Thyroid gland (tissue), 4 donors: ENCODE measurements around the gene NUDT11. TPM values are rescaled to one million over a fixed set of nuclear protein-coding genes. Genes with fewer than 3 reads are reported as not detected.
"Not testable (repeated sequence)": the region's sequence is repeated elsewhere in the genome, so short reads cannot be mapped to it uniquely, and the experiment has no call there.

Experiments used
- DNase-seq, 2 donors: peaks; one replicate each; pipeline ENCODE4 v3.0.0-alpha.2; 2019
- H3K27ac ChIP-seq, 3 donors: fragments of 200-600 bp; sonication (generic); 1 replicate in 2 of 3; 2 replicates in 1 of 3; pipeline ENCODE4 v1.5.1; 2016 to 2019; ENCODE audit warnings: mild to moderate bottlenecking in 1 of 3, moderate library complexity in 1 of 3
- H3K27me3 ChIP-seq: fragments of 200-600 bp; sonication (generic); one replicate; pipeline ENCODE4 v1.5.1; 2019
- H3K36me3 ChIP-seq, 2 donors: fragments of 200-600 bp; sonication (generic); one replicate each; pipeline ENCODE4 v1.5.1; 2016 to 2019
- H3K4me1 ChIP-seq, 2 donors: fragments of 200-600 bp; sonication (generic); one replicate each; pipeline ENCODE4 v1.5.1; 2017 to 2019
- H3K4me3 ChIP-seq, 3 donors: fragments of 200-600 bp; sonication (generic); replicated peaks in 1 of 3; 1 replicate in 2 of 3; 2 replicates in 1 of 3; pipeline ENCODE4 v1.5.1; 2016; ENCODE audit warnings: mild to moderate bottlenecking in 1 of 3
- H3K9me3 ChIP-seq: fragments of 200-600 bp; sonication (generic); one replicate; pipeline ENCODE4 v1.5.1; 2017
- CTCF ChIP-seq, 6 experiments: fragments of 200-600 bp in 3 of 6; fragments of 450-650 bp in 3 of 6; sonication (generic) in 3 of 6; IDR thresholded peaks; one replicate each; pipeline ENCODE4 v1.5.1; 2016 to 2019; ENCODE audit warnings: antibody characterized with exemption in 6 of 6, mild to moderate bottlenecking in 2 of 6, inconsistent platforms in 1 of 6, moderate library complexity in 1 of 6
- POLR2A ChIP-seq, 2 donors: fragments of 450-650 bp; IDR thresholded peaks; one replicate each; pipeline ENCODE4 v1.6.1; 2017; ENCODE audit warnings: antibody characterized with exemption in 2 of 2, mild to moderate bottlenecking in 2 of 2, moderate library complexity in 1 of 2
- WGBS, 2 donors: methylation state at CpG; one replicate each; pipeline ENCODE4 v1.1.5; 2017; 5-methylcytosine and 5-hydroxymethylcytosine counted together
- intact Hi-C: fragments of 100-400 bp; cut with DNase I; formaldehyde crosslinking; loops from one replicate; pipeline ENCODE4 v1.15.1; 2023
- total RNA-seq, 4 donors: library from RNA; depleted of rRNA; stranded (reverse); fragments of >200 nt; gene quantifications; one replicate each; pipeline ENCODE4 v1.2.3, GENCODE V29; 2016

NUDT11 gene
- total RNA-seq, 4 donors from 2014 or later: 0.29 to 1.7 (median 1.4) TPM

GRCh38 chrX:51487960-51488267, 8.5 kb downstream of the NUDT11 start:
- TF ChIP-seq POLR2A (IDR thresholded peaks at IDR 0.05): no peak
- no peak for TF ChIP-seq CTCF (IDR thresholded peaks at IDR 0.05)

GRCh38 chrX:51484616-51485015, 11.8 kb downstream of the NUDT11 start:
- H3K27me3 ChIP-seq: no peaks in the 10 kb centered on the region
- no peak for DNase-seq
- WGBS, 2 donors: 86% methylated on average over 3 to 5 of the region's 6 CpGs
- H3K4me3 ChIP-seq: no peak overlapping the region
- intact Hi-C loops: no loop called here
- no peak for TF ChIP-seq POLR2A (IDR thresholded peaks at IDR 0.05)
- TF ChIP-seq CTCF (IDR thresholded peaks at IDR 0.05): no peak
- no peaks in the 10 kb centered on the region for H3K36me3 ChIP-seq
- no peaks in the 10 kb centered on the region for H3K4me1 ChIP-seq
- H3K27ac ChIP-seq: no peak overlapping the region
- H3K9me3 ChIP-seq: no peaks in the 10 kb centered on the region

More at GRCh38 chrX:51487960-51488267, 8.5 kb downstream of the NUDT11 start:
- Histone ChIP-seq H3K9me3 (no peaks in the 10 kb centered on the region), H3K27ac (no peak overlapping the region), H3K27me3 (no peaks in the 10 kb centered on the region), H3K4me1 (no peaks in the 10 kb centered on the region), H3K36me3 (no peaks in the 10 kb centered on the region), H3K4me3 (no peak overlapping the region)
- intact Hi-C loops: no loop called here
- DNase-seq: no peak
- WGBS, 2 donors: 85 to 96% methylated on average over 2 of the region's 2 CpGs

- H3K4me3 ChIP-seq, H3K27ac ChIP-seq, H3K27me3 ChIP-seq, DNase-seq, intact Hi-C loops, H3K9me3 ChIP-seq, H3K36me3 ChIP-seq, H3K4me1 ChIP-seq: not testable (repeated sequence)
- whole genome bisulfite sequencing, 2 donors: 89 to 93% methylated on average over 5 of the region's 5 CpGs
Measured at GRCh38 chrX:51482411-51482810, 14.0 kb downstream of the NUDT11 start.

GRCh38 chrX:51476930-51477329, 19.5 kb downstream of the NUDT11 start:
- H3K27ac ChIP-seq: no peak overlapping the region
- no peak overlapping the region for H3K4me3 ChIP-seq
- TF ChIP-seq POLR2A (IDR thresholded peaks at IDR 0.05) (no peak), CTCF (IDR thresholded peaks at IDR 0.05) (no peak)
- H3K9me3 ChIP-seq: no peaks in the 10 kb centered on the region
- intact Hi-C loops: no loop called here
- H3K4me1 ChIP-seq: no peaks in the 10 kb centered on the region
- H3K36me3 ChIP-seq: no peaks in the 10 kb centered on the region
- no peaks in the 10 kb centered on the region for H3K27me3 ChIP-seq
- WGBS, 2 donors: 76 to 85% methylated on average over 1 of the region's 1 CpG
- no peak for DNase-seq

DNA sequence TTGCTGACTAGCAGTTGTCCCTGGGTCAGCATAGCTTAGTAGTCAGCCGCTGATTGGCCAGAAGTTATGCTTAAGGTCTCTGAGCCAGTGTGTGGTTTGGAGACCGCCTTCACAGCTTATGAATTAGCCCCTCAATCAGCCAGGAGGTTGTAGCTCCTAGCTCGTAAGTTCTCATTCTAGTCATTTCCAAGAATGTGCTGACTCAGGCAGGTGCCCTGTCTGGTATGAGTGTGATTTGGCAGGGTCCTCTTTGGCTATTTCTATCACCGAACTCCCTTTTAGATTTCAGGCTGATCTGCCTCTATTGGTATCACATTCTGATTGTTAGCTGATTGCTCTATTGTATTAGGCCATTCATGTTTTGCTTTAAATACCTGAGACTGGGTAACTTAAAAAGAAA, 33.1 kb downstream of the NUDT11 start:
- no peak overlapping the region for H3K4me3 ChIP-seq
- H3K9me3 ChIP-seq: no peaks in the 10 kb centered on the region
- intact Hi-C loops: no loop called here
- WGBS, 2 donors: 95 to 98% methylated on average over 4 of the region's 4 CpGs
- H3K36me3 ChIP-seq: no peaks in the 10 kb centered on the region
- H3K27me3 ChIP-seq: no peaks in the 10 kb centered on the region
- H3K4me1 ChIP-seq: no peaks in the 10 kb centered on the region
- no peak overlapping the region for H3K27ac ChIP-seq
- DNase-seq: no peak
- TF ChIP-seq POLR2A (IDR thresholded peaks at IDR 0.05) (no peak), CTCF (IDR thresholded peaks at IDR 0.05) (no peak)
